Activated CD4-positive, alpha-beta memory T cell treated with anti-CD3 and anti-CD28 coated beads, Interleukin-2, amount 10 ng/mL, durations not matched to agents 7 days and 5 days (primary cell): ENCODE results near the gene C20orf202. TPM values are rescaled to one million over a fixed set of nuclear protein-coding genes. Genes with fewer than 3 reads are reported as not detected.
"Not testable (repeated sequence)": the region's sequence is repeated elsewhere in the genome, so short reads cannot be mapped to it uniquely, and the experiment has no call there.

Source experiments
- CTCF ChIA-PET: fragments of 350-600 bp; sonication (Branson Sonifier 250); formaldehyde crosslinking; loops from one replicate; lab custom pipeline; 2021; ENCODE audit warnings: antibody characterized with exemption, inconsistent platforms; lab: Charles Lee
- POLR2A ChIA-PET: fragments of 350-600 bp; sonication (Branson Sonifier 250); formaldehyde crosslinking; loops from one replicate; lab custom pipeline; 2021; ENCODE audit warnings: antibody characterized with exemption; lab: Charles Lee
- DNase-seq: peaks from one replicate; pipeline ENCODE4 v3.0.0-alpha.2; 2020
- H3K27ac Mint-ChIP-seq: one replicate; pipeline ENCODE4 v1.8.0; 2021; ENCODE audit warnings: mild to moderate bottlenecking, mixed read lengths
- H3K27me3 Mint-ChIP-seq: one replicate; pipeline ENCODE4 v1.8.0; 2021; ENCODE audit warnings: mixed read lengths
- H3K36me3 Mint-ChIP-seq: one replicate; pipeline ENCODE4 v1.8.0; 2021; ENCODE audit warnings: low read depth, mixed read lengths
- H3K4me1 Mint-ChIP-seq: one replicate; pipeline ENCODE4 v1.8.0; 2021; ENCODE audit warnings: mixed read lengths
- H3K4me3 Mint-ChIP-seq: one replicate; pipeline ENCODE4 v1.8.0; 2021; ENCODE audit warnings: mild to moderate bottlenecking, mixed read lengths
- H3K9me3 Mint-ChIP-seq: one replicate; pipeline ENCODE4 v1.8.0; 2021; ENCODE audit warnings: mixed read lengths
- total RNA-seq, 2 experiments: library from RNA; stranded (reverse); gene quantifications; one replicate each; pipeline ENCODE4 v1.2.3, GENCODE V29; 2021

Gene C20orf202
- total RNA-seq, 2 experiments from 2014 or later = not detected

DNA sequence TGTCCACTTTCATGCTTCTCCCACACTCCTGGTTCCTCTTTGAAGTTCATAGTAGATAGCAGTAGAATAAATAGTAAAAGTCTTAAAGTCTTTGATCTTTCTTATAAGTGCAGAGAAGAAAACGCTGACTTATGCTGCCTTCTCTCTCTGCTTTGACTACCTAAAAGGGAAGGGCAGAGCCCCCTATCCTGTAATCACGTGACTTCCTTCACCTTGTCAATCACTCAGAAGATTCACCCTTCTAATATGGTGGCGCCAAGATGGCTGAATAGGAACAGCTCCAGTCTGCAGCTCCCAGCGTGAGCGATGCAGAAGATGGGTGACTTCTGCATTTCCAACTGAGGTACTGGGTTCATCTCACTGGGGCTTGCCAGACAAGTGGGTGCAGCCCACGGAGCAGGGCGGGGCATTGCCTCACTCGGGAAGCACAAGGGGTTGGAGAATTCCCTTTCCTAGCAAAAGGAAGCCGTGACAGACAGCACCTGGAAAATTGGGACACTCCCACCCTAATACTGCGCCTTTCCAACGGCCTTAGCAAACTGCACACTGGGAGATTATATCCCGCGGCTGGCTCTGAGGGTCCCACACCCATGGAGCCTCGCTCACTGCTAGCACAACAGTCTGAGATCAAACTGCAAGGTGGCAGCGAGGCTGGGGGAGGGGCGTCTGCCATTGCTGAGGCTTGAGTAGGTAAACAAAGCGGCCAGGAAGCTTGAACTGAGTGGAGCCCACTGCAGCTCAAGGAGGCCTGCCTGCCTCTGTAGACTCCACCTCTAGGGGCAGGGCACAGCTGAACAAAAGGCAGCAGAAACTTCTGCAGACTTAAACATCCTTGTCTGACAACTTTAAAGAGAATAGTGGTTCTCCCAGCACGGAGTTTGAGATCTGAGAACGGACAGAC is 13.5 kb downstream of the C20orf202 start:
- H3K4me3 Mint-ChIP-seq, CTCF ChIA-PET, H3K27ac Mint-ChIP-seq, H3K9me3 Mint-ChIP-seq, DNase-seq, POLR2A ChIA-PET, H3K36me3 Mint-ChIP-seq: not testable (repeated sequence)
- H3K27me3 Mint-ChIP-seq = peaks cover 32% of the 10 kb centered on the region
- peaks cover 34% of the 10 kb centered on the region for H3K4me1 Mint-ChIP-seq

GRCh38 chr20:1222750-1223149 is 19.5 kb downstream of the C20orf202 start:
- H3K9me3 Mint-ChIP-seq, POLR2A ChIA-PET, H3K36me3 Mint-ChIP-seq, H3K27ac Mint-ChIP-seq, H3K4me1 Mint-ChIP-seq, CTCF ChIA-PET, DNase-seq, H3K4me3 Mint-ChIP-seq: not testable (repeated sequence)
- peaks cover 54% of the 10 kb centered on the region for H3K27me3 Mint-ChIP-seq

- no peaks in the 10 kb centered on the region for H3K9me3 Mint-ChIP-seq
- H3K27me3 Mint-ChIP-seq = peaks cover 49% of the 10 kb centered on the region
- no peak for DNase-seq
- peaks cover 9% of the 10 kb centered on the region for H3K4me1 Mint-ChIP-seq
- H3K4me3 Mint-ChIP-seq = no peak overlapping the region
- H3K27ac Mint-ChIP-seq = no peak overlapping the region
- POLR2A ChIA-PET = no interaction called here
- no peaks in the 10 kb centered on the region for H3K36me3 Mint-ChIP-seq
- CTCF ChIA-PET = no interaction called here
Measured at GRCh38 chr20:1224205-1224890, 21.1 kb downstream of the C20orf202 start.

- H3K4me1 Mint-ChIP-seq = peaks cover 9% of the 10 kb centered on the region
- CTCF ChIA-PET = interaction anchor here (1.3 kb wide), 1 partner anchor 76 kb away, joined by 4 read pairs; no protein-coding TSS in a partner anchor
- H3K36me3 Mint-ChIP-seq = no peaks in the 10 kb centered on the region
Measured at GRCh38 chr20:1225263-1225782, 22.1 kb downstream of the C20orf202 start.

DNA sequence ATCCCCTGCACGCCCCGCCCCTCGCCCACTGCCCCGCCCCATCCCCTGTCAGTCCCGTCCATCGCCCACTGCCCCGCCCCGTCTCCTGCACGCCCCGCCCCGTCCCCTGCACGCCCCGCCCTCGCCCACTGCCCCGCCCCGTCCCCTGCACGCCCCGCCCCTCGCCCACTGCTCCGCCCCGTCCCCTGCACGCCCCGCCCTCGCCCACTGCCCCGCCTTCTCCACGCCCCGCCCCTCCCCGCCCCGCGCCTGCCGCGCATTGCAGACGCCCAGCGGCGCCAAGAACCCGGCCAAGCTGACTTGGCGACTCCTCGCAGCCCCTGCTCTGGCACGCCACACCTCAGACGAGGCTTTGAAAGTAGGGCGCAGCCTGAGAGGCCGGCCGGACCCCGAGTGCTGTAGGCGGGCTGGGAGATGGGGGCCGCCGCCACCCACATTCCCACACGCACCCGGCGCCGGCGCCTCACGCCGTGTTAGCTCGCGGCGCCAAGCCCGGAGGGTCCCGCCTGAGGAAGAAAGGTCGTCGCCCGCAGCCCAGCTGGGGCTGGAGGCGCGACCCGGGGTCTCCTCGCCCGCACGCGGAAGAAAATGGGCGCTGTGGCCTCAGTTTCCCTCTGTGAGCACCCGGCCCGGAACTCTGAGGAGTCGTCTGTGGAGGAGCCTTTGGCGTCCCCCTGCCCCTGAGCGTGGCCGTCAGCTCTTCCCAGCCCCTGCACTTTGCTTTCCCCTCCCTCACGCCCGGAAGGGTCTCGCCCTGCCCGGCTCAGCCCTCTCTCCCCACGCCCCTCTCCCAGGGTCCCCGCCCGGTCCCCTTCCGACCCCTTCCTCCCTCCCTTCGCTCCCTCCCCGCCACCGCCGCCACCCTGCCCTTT is 22.8 kb downstream of the C20orf202 start, which contains the start of gene RAD21L1:
Gene RAD21L1, plus strand, starts transcription at position 262 of the 872 bp plus-strand sequence. CDS start 2,410 bp downstream, outside the sequence.
- H3K27me3 Mint-ChIP-seq = peaks cover 44% of the 10 kb centered on the region
- ChIA-PET POLR2A (no interaction called here), CTCF (interaction anchor here (1.3 kb wide), 1 partner anchor 75 kb away, joined by 4 read pairs; no protein-coding TSS in a partner anchor)
- DNase-seq = peak; percentile 84
- H3K4me3 Mint-ChIP-seq = peak within 1 kb of the TSS; percentile 77
- no peak within 1 kb of the TSS for H3K27ac Mint-ChIP-seq
- no peaks in the 10 kb centered on the region for H3K9me3 Mint-ChIP-seq
- peaks cover 9% of the 10 kb centered on the region for H3K4me1 Mint-ChIP-seq
- no peaks in the 10 kb centered on the region for H3K36me3 Mint-ChIP-seq

More at GRCh38 chr20:1225263-1225782, 22.1 kb downstream of the C20orf202 start:
- POLR2A ChIA-PET = no interaction called here
- H3K4me3 Mint-ChIP-seq = peak overlapping the region; percentile 62
- H3K27ac Mint-ChIP-seq = no peak overlapping the region
- DNase-seq = no peak
- H3K9me3 Mint-ChIP-seq = no peaks in the 10 kb centered on the region
- peaks cover 47% of the 10 kb centered on the region for H3K27me3 Mint-ChIP-seq

- Mint-ChIP-seq H3K27me3 (peaks cover 37% of the 10 kb centered on the region), H3K9me3 (no peaks in the 10 kb centered on the region), H3K4me3 (no peak overlapping the region), H3K27ac (no peak overlapping the region), H3K36me3 (no peaks in the 10 kb centered on the region), H3K4me1 (peaks cover 13% of the 10 kb centered on the region)
- POLR2A ChIA-PET = no interaction called here
- CTCF ChIA-PET = interaction anchor here (1.7 kb wide), 1 partner anchor 16 kb away, joined by 5 read pairs; no protein-coding TSS in a partner anchor
- DNase-seq = no peak
Measured at GRCh38 chr20:1229541-1229940, 26.3 kb downstream of the C20orf202 start.

DNA sequence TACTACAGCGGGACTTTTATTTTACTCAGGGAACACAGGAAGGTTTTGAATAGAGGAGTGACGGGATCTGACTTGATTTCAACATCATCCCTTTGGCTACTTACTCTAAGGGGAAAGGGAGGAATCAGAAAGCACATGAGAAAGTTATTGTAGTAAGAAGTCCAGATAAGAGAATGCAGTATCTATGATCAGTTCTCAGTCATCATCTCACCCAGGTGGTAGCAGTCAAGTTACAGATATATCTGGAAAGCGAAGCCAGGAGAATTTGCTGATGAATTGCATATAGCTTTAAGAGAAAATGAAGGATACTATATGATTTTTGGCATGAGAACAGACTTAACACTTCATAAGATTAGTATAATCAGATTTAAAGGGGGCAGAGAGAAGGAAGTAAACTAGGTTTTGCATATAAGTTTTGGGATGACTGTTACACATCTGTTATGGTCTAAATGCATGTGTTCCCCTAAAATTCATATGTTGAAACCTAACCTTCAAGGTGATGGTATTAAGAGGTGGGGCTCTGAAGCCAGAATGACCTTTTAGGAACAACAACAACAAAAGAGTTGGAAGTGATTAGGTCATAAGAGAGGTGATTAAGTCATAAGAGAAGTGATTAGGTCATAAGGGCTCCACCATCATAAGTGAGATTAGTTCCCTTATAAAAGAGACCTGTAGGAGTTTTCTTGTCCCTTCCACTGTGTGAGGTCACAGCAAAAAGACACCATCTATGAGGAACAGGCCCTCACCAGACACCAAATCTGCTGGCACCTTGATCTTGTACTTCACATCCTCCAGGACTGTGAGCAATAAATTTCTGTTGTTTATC is 29.2 kb downstream of the C20orf202 start:
- ChIA-PET POLR2A (no interaction called here), CTCF (no interaction called here)
- no peak overlapping the region for H3K27ac Mint-ChIP-seq
- H3K4me3 Mint-ChIP-seq = no peak overlapping the region
- H3K27me3 Mint-ChIP-seq = peaks cover 26% of the 10 kb centered on the region
- peaks cover 9% of the 10 kb centered on the region for H3K4me1 Mint-ChIP-seq
- H3K9me3 Mint-ChIP-seq = no peaks in the 10 kb centered on the region
- no peaks in the 10 kb centered on the region for H3K36me3 Mint-ChIP-seq
- DNase-seq = no peak

DNA sequence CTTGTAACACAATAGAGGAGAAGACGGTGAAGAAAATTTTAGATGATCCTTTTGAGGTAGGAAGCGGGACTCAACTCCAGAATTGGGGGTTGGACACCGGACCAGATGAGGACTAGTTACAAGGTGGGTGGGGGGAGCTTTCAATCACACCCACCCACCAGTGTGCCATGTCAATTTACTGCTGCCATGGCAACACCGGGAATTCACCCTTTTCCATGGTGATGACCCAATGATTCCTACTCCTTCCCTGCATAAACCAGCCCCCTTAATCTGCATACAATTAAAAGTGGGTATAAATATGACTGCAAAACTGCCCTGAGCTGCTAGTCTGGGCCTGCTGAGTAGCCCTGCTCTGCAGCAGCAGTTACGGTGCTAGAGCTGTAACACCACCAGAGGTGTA is 37.3 kb downstream of the C20orf202 start:
- ChIA-PET POLR2A (no interaction called here), CTCF (no interaction called here)
- Mint-ChIP-seq H3K4me1 (peaks cover 3% of the 10 kb centered on the region), H3K27ac (no peak overlapping the region), H3K9me3 (no peaks in the 10 kb centered on the region), H3K4me3 (no peak overlapping the region), H3K36me3 (no peaks in the 10 kb centered on the region), H3K27me3 (peaks cover 26% of the 10 kb centered on the region)
- no peak for DNase-seq

GRCh38 chr20:1241456-1241855 is 38.2 kb downstream of the C20orf202 start:
- H3K9me3 Mint-ChIP-seq = no peaks in the 10 kb centered on the region
- DNase-seq = no peak
- H3K36me3 Mint-ChIP-seq = no peaks in the 10 kb centered on the region
- peaks cover 3% of the 10 kb centered on the region for H3K4me1 Mint-ChIP-seq
- peaks cover 26% of the 10 kb centered on the region for H3K27me3 Mint-ChIP-seq
- POLR2A ChIA-PET = no interaction called here
- H3K4me3 Mint-ChIP-seq = no peak overlapping the region
- CTCF ChIA-PET = no interaction called here
- no peak overlapping the region for H3K27ac Mint-ChIP-seq

DNA sequence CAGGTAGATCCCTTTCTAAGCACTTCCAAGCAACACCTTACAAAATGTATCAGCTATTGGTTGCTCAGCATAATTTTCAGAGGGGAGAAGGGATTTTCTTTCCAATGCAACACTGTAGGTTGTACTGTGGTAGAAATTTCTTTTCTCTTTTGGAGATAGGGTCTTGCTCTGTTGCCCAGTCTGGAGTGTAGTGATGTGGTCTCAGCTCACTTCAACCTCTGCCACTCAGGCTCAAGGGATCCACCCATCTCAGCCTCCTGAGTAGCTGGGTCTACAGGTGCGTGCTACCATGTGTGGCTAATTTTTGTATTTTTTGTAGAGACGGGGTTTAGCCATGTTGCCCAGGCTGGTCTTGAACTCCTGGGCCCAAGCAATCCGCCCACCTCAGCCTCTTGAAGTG is 38.8 kb downstream of the C20orf202 start:
- H3K27ac Mint-ChIP-seq = no peak overlapping the region

GRCh38 chr20:1242530-1242929 is 39.3 kb downstream of the C20orf202 start:
- ChIA-PET POLR2A (no interaction called here), CTCF (interaction anchor here (0.8 kb wide), 1 partner anchor 262 kb away, joined by 4 read pairs; no protein-coding TSS in a partner anchor)
- peaks cover 26% of the 10 kb centered on the region for H3K27me3 Mint-ChIP-seq
- no peak overlapping the region for H3K4me3 Mint-ChIP-seq
- no peaks in the 10 kb centered on the region for H3K9me3 Mint-ChIP-seq
- H3K27ac Mint-ChIP-seq = no peak overlapping the region
- no peak for DNase-seq
- no peaks in the 10 kb centered on the region for H3K36me3 Mint-ChIP-seq
- peaks cover 3% of the 10 kb centered on the region for H3K4me1 Mint-ChIP-seq

More for the DNA sequence above, 38.8 kb downstream of the C20orf202 start:
- Mint-ChIP-seq H3K4me1 (peaks cover 3% of the 10 kb centered on the region), H3K9me3 (no peaks in the 10 kb centered on the region), H3K4me3 (no peak overlapping the region), H3K36me3 (no peaks in the 10 kb centered on the region), H3K27me3 (peaks cover 26% of the 10 kb centered on the region)
- CTCF ChIA-PET = interaction anchor here (0.8 kb wide), 1 partner anchor 262 kb away, joined by 4 read pairs; no protein-coding TSS in a partner anchor
- no peak for DNase-seq
- POLR2A ChIA-PET = no interaction called here
